ENCODE data around the gene PDZD2.

Gene PDZD2

GRCh38 chr5:31754358-31754704 is 115.4 kb downstream of the PDZD2 start:
- in situ Hi-C loops (cut with MboI; ENCODE audit: low sequenced_read_pairs, unreplicated experiment), result no loop called here
- no peak for TF ChIP-seq CTCF (IDR thresholded peaks at IDR 0.05; ENCODE audit: borderline replicate concordance, control extremely low read depth, extremely low read depth, insufficient read depth, missing control alignments)
- DNase-seq (ENCODE audit: low spot score), result no peak

GRCh38 chr5:31754741-31755675 is 116.1 kb downstream of the PDZD2 start:
- TF ChIP-seq CTCF (IDR thresholded peaks at IDR 0.05; ENCODE audit: borderline replicate concordance, control extremely low read depth, extremely low read depth, insufficient read depth, missing control alignments), result no peak
- in situ Hi-C loops (cut with MboI; ENCODE audit: low sequenced_read_pairs, unreplicated experiment), result no loop called here
- no peak for DNase-seq (ENCODE audit: low spot score)

GRCh38 chr5:31755676-31756230 is 116.8 kb downstream of the PDZD2 start:
- no peak for TF ChIP-seq CTCF (IDR thresholded peaks at IDR 0.05; ENCODE audit: borderline replicate concordance, control extremely low read depth, extremely low read depth, insufficient read depth, missing control alignments)
- no peak for DNase-seq (ENCODE audit: low spot score)
- in situ Hi-C loops (cut with MboI; ENCODE audit: low sequenced_read_pairs, unreplicated experiment), result no loop called here

- no peak for DNase-seq (ENCODE audit: low spot score)
- no peak for TF ChIP-seq CTCF (IDR thresholded peaks at IDR 0.05; ENCODE audit: borderline replicate concordance, control extremely low read depth, extremely low read depth, insufficient read depth, missing control alignments)
- in situ Hi-C loops (cut with MboI; ENCODE audit: low sequenced_read_pairs, unreplicated experiment), result no loop called here
Measured at GRCh38 chr5:31757806-31758205, 118.9 kb downstream of the PDZD2 start.

- TF ChIP-seq CTCF (IDR thresholded peaks at IDR 0.05; ENCODE audit: borderline replicate concordance, control extremely low read depth, extremely low read depth, insufficient read depth, missing control alignments), result no peak
- DNase-seq (ENCODE audit: low spot score), result no peak
- in situ Hi-C loops (cut with MboI; ENCODE audit: low sequenced_read_pairs, unreplicated experiment), result no loop called here
Measured at GRCh38 chr5:31758803-31759425, 120.0 kb downstream of the PDZD2 start.

GRCh38 chr5:31759925-31760324 is 121.0 kb downstream of the PDZD2 start:
- DNase-seq (ENCODE audit: low spot score), result no peak
- in situ Hi-C loops (cut with MboI; ENCODE audit: low sequenced_read_pairs, unreplicated experiment), result no loop called here
- TF ChIP-seq CTCF (IDR thresholded peaks at IDR 0.05; ENCODE audit: borderline replicate concordance, control extremely low read depth, extremely low read depth, insufficient read depth, missing control alignments), result no peak
